HG03571 (cell line): Measurements from ENCODE around the gene COA1.

Source experiments
- ATAC-seq: cut with Tn5 transposase; IDR thresholded peaks from one replicate; pipeline ENCODE4 v1.9.1; 2021; ENCODE audit not compliant: unreplicated experiment

COA1 gene

DNA sequence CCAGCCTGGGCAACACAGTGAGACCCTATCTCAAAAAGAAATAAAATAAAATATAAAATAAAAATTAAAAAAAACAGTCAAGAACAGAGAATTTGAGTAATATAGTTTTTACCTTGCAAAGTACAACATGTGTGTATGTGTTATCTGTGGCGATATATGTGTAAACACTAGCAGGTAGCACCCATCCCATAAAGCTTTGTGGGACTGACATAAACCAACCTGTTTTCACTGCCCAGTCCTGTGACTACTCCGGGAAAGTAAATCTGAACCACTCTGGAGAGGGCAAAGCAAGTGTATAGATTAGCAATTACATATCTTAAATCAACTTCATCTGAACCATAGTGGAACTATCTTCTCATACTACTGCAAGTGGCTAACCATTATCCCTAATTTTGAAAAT is 72.3 kb downstream of the COA1 start:
- ATAC-seq = no peak

DNA sequence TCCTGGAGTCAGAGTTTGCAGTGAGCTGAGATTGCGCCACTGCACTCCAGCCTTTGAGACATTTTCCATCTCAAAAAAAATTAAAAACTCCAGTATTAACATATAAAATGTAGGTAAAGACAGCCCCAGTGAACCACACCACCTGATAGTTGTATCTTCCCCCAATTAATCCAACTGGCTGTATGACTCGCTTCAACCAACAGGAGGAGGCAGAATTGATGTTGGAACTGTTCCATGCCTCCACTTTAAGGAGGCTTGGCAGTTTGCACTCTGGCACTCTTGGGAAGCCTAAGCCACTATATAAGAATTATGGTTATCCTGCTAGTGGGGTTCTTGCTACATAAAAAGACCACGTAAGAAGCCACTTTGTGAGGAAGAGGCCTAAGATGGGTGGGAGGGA is 73.7 kb downstream of the COA1 start:
- ATAC-seq = no peak

DNA sequence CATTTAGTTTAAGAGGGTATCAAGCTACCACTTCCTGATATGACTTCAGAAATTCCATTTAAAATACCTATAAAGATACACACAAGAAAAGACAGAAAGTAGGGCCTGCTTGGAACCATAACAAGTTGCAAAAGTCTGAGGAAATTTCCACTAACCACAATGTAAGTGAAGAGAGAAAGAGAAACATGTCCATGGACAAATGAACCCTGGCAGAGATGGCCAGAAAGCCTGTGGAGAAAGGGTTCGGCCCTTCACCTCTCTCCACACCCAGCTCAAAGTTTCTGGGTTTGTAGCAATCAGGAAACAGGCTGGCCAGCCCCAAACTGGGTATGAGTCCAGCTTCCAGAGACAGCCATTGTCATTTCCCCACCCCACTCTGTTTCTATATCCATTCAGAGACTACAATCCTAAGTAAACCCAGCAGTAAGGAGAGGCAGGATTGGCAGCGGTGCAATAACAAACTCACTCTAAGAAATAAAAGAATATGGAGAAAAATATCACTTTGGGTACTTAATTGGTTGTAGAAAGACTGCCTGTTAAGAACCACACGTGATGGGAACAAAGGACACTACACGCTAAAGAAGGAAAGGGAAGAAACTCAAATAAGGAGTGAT is 75.3 kb downstream of the COA1 start:
- ATAC-seq = no peak

- no peak for ATAC-seq
Measured at GRCh38 chr7:43653466-43653865, 75.9 kb downstream of the COA1 start.

DNA sequence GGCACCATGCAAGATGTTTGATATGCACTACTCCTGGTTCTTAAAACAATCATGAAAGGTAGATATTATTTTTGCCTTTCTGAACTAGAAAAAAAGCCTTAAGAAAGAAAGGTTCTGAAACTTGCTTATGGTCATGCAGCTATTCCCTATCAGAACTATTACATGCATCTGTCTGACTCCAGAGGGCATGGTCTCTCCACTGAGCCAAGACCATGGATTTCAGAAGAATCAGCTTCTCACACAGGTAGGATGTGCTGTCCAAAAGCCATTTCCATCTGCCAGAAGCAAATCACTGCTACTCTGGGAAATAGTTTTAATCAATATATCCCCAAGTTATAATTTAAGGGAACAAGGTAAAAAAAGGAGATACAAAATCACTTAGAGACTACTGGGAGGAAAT is 77.0 kb downstream of the COA1 start:
- ATAC-seq = no peak

DNA sequence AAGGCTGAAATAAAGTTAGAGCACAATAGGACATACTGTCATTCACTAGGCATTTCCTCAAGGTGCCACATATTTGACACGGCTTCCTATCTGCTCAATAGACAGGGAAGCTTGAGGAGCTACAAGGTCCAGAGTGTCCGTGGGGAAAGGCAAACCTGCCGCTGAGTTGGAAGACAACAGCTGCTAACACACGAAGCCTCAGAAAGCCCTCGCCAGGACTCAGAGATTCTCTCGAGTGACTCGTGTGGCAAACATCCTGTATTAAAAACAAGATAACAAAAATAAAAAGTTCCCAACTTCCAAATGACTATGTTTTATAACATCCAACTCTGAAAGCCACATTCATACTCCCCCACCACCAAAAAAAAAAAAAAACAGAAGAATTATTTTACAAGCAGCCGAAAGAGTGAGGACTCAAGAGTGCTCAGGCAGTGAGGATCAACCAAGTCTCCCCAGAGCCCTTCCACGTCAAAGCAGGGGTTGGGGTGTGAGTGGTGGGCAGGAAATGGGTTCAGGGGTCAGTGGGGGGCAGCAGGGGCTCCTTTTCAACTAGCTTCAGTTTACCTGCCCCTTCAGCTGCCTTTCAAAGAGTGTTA is 78.8 kb downstream of the COA1 start:
- ATAC-seq = no peak

DNA sequence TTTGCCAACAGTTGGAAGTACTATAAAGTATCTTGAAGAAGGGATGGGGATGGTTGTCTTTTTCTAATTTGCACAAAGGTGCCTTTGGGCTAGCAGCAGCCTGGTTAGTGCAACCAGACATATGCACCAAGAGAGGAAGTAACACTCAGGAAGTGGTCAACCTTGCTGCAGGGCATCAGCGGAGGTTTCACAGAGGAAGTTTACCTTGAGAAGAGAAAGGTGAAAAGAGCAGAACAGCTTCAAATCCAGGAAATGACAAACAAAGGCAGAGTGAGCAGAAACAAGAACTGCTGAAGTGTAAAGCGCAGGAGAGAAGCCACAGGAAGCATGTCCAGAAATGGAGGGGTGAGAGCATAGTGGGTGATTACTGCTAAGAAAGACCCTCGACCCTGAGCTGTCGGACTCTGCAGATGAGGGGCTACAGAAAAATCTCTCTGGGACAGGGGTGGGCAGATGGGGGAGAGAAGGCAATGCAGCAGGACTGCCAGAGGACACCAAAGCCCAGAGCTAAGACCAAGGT is 79.5 kb downstream of the COA1 start:
- peak; percentile 64 for ATAC-seq

- peak; percentile 48 for ATAC-seq
Measured at GRCh38 chr7:43648473-43649406, 80.6 kb downstream of the COA1 start.

- ATAC-seq = no peak
Measured at GRCh38 chr7:43647673-43648472, 81.5 kb downstream of the COA1 start.

- no peak for ATAC-seq
Measured at GRCh38 chr7:43647339-43647672, 82.0 kb downstream of the COA1 start.

GRCh38 chr7:43646603-43647338 is 82.6 kb downstream of the COA1 start:
- no peak for ATAC-seq

GRCh38 chr7:43645699-43646226 is 83.6 kb downstream of the COA1 start:
- no peak for ATAC-seq

- no peak for ATAC-seq
Measured at GRCh38 chr7:43643846-43644245, 85.5 kb downstream of the COA1 start.

GRCh38 chr7:43642897-43643630 is 86.3 kb downstream of the COA1 start:
- ATAC-seq = no peak

GRCh38 chr7:43640679-43641078 is 88.6 kb downstream of the COA1 start:
- no peak for ATAC-seq

DNA sequence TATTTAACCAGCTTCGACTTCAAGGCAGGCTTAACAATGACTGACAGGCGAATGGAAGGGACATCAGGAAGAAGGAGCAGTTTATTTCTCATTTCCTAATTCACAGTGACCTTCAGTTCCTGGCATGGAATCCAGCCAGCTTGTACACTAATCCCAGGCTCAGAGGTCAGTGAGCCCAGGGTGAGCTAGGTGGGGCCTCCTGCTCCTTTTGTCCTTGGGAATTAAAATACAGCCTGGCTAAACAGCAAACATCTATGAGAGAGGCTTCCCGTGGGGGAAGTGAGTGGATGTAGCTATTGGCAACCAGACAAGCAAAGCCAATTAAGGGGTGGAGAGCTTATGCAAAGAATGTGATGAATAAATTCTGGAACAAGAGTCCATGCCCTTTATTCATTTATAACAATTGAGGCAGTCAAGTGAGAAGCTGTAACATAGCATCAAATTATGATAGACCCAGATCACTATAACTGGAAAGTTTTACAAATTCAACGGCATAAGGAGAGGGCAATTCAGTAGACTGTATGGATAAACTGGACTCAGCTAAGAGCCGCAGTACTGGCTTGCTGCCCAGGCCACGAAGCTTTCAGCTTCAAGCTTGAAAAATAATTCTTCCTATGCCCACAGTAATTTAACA is 89.3 kb downstream of the COA1 start:
- no peak for ATAC-seq

DNA sequence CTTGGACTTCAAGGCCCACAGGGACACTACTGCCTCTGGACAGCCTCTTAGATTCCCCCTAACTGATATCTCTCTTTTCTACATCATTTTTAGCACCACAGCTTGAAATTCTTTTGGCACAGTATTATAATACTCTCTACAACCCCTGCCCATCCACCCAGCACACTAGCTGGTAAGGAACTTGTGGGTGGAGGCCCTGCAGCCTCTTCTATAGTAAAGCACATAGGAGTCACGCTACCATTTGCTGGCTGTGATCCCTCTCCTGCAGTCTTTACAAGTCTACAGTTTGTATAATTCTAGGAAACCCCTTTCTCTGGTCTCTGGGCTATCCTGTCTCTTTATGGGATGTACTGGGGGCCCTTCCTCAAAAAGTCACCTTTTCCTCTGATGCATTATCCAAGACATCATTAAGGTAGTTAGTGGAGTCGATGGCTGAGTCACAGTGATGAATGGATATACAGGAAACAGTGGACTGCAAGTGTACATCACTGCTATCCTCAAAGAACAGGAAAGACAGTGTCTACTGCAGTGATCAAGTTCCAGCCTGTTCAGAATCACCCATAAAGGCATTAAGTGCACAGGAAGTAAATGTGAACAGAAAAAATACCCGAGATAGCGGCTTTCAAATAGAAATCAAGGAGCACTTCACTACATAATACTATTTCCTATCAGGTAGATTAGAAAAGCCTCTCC is 92.1 kb downstream of the COA1 start:
- no peak for ATAC-seq

GRCh38 chr7:43636093-43636492 is 93.2 kb downstream of the COA1 start:
- no peak for ATAC-seq
